GM18498 (cell line): Measurements from ENCODE around the gene CAMK1D.

ENCODE experiments used
- ATAC-seq: cut with Tn5 transposase; IDR thresholded peaks from one replicate; pipeline ENCODE4 v1.9.1; 2021; ENCODE audit warnings: mild to moderate bottlenecking, moderate library complexity; ENCODE audit not compliant: unreplicated experiment

The CAMK1D gene

DNA sequence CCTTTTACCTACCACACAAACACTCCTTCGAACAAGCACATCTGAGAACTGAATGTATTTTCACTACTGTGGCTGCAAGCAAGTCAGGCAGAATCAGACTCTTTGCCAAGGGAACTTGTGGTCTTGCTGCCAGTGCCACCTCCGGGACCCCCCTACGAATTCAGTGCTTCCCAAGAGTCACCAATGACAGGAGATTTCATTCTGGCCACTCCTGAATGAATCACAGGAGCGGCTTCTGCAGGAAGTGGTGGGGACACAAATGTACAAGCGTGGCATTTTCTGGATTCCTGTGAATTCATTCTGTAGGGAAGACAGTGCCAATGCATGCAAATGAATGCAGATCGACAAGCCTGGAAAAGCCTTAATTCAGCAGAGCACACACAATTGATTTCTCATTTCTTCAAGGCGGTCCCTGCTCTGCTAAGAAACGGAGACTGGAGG is 161.2 kb downstream of the CAMK1D start:
- no peak for ATAC-seq

DNA sequence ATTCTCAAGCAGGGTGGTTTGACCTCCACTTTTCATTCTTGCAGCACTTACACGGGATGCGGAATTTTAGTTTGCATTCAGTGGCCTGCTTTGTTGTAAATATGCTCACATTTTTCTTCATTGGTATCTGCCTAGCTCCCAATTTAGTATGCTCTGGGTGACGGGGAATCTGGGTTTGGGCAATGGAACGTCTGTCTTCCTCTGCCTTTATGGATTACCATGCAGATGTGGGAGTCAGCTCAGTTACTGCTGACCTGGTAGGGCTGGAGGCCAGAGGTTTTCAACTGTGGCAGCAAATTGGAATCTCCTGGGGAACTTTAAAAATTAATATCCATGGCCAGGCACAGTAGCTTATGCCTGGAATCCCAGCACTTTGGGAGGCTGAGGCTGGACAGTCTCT is 161.6 kb downstream of the CAMK1D start:
- no peak for ATAC-seq

DNA sequence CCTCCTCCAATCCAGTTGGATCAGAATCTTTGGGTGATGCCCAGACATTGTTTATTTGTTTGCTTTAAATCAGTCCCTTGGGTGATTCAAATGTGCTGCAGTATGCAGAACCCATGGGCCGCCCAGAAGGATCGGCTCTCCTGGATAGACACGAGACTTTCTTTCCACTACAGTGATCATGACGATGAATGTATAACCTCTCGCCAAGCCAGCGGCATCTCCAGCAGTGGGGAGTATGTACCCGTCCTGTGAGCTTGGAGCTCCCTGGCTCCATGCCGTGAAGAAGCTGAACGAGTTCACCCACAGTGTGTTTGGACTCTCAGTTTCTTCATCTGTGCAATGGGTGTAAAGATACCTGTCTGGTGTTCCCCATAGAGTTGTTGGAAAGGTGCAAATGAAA is 162.3 kb downstream of the CAMK1D start:
- ATAC-seq, result no peak

DNA sequence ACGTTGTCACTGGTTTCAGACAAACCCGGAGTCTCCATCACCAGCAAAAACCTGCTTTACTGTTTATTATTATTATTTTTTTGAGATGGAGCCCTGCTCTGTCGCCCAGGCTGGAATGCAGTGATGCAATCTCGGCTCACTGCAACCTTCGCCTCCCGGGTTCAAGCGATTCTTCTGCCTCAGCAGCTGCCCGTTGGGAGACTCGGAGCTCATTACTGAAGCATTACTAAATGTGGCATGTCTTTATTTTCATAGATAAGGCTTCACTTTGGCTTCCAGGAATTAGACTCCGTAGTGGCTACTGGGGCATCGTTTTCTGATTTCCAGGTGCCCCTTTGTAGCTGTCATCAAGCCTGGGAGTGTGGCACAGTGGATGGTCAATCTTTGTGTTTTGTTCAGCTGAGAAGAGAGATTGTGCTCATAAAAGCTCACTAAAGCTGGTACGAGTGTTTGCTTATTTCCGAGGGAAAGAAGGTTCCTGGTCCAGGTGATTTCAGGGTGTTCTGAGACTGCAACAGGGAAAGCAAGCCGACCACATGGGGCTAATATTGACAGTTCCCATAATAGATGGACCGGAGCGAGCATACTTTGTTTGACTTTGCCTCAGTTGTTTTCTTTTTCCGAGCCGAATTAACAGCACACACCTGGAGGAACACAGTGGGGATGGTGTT is 163.1 kb downstream of the CAMK1D start:
- no peak for ATAC-seq

DNA sequence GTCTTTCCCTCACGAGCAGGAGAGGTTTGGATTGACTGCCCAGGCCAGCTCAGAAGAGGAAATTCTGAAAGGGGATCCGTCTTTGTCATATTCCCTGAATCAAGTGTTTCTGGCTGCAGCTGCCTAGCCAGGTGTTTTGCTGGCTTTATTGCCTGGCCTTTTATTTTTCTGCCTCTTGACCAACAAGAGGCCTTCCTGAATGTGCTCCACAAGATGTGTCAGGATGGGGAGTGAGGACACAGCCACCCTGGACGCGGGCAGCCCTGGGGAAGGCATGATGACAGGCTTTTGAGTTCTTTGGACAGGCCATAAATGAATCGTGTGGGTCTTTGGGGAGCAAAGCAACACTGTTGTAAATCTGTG is 163.6 kb downstream of the CAMK1D start:
- ATAC-seq, result no peak

DNA sequence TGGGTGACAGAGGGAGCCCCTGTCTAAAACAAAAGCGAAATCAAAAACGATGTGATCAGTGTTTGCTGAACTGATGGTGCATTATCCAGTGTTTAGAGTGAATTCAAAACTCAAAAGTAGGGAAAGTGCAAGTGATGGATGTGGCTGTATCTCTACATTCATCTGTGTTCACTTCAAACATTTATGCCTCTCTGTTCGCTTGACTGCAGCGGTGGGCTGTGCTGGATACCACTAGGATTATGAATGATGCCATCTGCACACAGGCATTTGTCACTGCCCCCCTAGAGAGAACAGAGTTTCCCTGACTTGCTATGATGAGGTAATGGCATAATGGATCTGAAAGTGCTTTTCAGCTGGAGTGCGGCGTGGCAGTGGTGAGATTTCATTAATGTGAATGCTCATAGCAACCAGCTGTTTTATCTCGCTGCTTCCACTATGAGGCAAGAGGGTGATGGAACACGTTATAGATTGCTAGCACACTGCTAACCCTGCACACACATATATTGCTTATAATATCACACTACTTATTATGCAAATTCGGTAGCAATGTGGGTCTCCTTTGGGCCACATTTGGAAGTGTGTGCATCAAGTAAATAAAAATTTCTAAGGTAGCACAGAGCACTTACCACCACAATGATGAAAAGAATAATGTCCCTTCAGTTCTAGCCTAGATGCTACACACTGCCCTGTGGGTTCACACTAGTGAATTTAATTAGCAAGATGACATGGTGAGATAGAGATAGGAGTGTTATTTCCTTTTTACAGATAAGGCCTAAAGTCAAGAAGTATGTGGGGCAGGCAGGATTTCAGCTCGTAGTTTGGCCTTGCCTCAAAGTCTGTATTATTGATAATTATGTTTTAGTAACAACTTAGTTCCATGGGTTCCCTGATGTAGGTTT is 164.7 kb downstream of the CAMK1D start:
- ATAC-seq, result no peak

DNA sequence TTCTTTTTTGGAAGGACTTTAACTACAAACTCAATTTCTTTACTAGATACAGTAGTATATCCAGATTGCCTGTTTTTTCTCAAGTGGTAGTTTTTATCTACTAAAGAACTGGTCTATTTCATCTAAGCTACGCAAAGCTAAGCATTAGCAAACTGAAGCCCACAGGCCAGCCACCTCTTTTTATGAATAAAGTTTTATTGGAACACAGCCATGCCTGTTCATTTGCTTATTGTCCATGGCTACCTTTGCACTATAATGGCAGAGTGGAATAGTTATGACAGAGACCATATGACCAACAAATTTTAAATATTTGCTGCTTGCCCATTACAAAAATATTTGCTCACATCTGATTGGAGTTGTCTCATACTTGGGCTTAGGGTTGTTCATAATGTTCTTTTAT is 168.7 kb downstream of the CAMK1D start:
- no peak for ATAC-seq

DNA sequence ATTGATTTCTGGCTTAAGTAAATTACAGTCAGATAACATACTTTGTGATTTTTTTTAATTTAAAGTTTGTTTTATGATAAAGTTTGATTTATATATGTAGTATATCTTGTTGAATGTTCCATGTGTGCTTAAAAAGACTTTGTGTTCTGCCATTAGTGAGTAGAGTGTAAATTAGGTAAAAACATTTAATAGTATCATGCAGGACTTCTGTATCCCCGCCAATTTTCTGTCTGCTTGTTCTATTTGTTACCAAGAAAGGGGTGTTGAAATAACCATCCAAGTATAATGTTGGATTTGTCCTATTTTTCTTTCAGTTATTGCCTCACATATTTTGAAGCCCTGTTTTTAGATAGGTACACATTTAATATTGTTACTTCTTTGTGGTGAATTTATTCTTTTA is 172.1 kb downstream of the CAMK1D start:
- no peak for ATAC-seq

DNA sequence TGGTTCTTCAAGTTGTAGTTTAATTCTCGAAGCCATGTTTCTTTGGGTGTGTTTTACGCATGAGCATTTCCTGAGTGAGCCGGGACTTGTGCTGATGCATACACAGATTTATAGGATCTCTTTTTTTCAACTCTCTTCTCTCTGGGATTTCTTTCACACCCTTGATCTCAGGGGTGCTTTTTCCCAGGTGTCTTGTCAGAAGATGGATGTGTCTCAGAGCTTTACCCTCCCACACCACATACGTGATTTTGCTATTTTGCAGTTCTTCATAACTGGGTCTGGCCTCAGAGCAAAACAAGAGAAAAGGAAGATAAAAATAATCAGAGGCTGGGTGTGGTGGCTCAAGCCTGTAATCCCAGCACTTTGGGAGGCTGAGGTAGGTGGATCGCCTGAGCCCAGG is 177.0 kb downstream of the CAMK1D start:
- no peak for ATAC-seq

DNA sequence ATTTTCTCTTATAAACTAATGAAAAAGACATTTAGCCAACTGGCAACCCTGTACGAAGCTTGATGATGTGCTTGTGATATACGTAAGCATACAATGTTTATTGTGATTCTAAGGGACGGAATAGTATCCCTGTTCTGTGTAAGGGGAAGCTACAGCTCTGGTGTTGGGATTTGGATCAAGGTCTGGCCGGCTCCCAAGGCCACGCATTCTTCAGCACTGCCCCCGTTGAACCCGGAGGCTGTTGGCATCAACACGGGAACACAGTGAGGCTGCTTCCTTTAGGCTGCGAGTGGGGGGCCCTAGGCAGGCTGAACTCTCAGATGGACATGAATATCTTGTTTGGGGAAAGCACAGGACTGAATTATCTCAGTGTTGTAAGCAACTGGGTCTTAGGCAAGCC is 180.6 kb downstream of the CAMK1D start:
- no peak for ATAC-seq

DNA sequence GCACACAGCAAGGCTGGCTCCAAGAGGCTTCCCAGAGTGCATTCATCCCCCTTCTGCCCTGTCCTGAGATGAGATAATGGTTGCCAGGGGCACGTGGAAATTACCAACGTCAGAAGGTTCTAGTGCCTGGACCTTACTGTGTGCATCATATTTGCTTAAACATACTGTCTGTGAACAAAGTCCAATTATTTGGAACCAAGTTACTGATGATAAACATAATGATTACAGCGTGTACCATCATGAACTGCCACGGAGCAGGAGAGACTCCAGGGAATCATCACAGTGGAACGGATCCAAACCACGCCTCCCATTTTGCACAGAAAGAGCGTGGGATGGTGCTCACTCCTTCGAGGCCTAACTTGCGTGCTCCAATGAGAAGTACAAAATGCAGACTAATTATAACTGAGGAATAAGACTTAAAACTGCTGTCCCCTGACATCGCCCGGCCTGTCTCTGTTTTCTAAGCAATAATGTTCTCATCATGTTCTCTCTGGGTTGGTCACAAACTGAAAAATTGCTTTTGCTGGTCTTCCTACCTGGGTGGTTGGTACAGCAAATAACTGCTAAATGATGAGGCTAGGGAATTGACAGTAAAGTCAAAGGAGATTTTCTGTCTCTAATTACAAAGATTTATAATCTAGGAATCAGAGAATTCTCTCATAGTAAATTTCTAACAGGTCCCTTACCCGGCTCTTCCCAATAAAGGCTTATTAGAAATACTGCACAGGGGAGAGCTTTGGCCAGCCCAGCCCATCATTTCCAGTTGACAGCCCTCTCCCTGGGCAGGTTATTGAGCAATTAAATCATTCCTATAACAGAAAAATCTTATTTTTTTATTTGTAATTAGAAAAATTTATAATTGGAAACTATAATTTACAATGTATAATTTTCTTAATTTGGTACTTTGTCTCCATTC is 182.2 kb downstream of the CAMK1D start:
- ATAC-seq, result no peak

DNA sequence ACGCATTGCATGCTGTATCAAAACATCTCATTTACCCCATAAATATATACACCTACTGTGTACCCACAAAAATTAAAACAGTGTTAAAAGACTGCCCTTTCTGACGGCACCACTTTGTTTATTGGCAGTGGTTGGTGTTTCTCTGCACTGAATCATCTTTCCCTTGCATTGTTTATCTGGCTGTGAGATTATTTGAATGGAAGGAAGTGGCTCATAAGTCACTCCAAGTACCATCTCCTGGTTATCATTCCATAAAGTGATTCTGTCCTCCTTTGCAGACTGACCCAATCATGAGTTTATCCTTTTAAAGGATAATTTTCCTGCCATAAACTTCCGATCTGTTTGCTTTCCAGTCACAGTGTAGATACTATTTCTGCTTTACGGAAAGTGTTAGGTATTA is 183.8 kb downstream of the CAMK1D start:
- no peak for ATAC-seq

DNA sequence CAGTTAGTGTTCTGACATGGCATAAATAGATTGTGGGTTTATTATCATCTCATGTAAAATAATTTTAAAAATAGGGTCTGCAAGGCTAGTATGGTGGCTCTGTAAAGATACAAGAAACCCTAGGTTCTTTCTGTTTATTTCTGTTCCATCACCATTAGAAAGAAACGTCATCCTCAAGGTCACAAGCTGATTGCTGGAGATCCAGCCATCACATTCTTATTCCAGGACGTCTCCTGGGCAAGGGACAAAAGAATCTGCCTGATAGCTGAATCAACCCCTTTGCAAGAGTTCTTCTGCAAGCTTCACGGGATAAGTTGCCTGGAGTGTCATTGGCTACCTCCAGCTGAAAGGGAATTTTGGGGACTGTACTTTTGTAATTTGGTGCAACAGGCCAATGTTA is 184.4 kb downstream of the CAMK1D start:
- ATAC-seq, result no peak

DNA sequence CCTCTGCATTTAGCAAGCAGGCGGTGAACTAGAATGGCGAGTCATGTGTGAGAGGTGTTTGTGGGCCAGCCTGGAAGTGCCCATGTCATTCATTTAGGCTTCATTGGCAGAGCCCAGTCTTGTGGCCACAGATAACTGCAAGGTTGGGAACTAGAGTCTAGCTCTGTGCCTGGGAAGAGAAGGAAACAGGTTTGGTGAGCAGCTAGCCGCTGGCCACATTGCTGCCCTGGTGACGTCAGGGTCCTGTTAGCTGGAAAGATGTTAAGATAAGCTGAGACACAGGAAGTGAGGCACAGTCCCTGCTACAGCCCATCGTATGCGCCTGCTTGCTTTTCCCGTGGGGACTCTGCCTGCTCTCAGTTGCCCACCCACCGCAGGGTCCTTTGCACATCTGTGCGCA is 185.5 kb downstream of the CAMK1D start:
- ATAC-seq, result no peak

DNA sequence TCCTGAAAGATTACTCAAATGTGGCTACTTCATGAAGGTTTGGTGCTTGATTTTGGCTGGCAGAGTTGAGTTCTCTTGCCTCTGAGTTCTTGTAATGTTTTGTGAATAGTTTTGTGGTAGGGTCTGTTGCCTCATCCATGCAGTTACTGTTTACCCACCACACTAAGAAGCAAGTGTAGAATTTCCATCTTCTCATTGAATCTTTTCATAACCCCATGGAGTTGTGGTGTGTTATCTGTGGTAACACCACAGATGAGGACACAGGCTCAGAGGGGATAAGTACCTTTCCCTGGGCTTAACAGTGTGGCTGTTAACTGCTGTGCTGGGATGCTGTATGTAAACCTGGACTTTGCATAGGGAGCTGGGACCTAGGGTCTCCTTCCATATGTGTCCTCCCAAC is 186.3 kb downstream of the CAMK1D start:
- ATAC-seq, result no peak

DNA sequence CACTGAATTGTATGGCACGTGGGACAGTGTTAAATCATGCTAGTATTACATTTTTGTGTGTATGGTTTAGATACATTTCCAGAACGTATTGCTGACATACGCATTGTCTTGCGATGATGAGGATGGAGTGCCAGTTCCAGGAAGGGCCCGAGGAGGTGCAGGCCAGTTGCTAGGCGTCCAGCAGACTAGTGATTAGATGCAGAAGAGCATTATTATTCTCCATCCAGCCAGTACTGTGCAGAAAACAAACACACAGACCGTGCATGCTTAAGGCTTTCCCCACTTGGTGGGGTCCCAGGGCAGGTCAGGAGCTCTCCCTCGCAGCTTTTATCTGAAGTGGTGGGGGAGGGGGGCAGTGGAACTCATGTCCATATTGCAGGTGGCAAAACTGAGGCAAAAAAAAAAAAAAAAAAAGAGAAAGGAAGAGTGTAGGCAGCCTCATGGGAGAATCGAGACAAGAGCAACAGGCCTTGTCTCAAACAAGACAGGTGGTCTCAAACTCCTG is 189.2 kb downstream of the CAMK1D start:
- ATAC-seq, result no peak

DNA sequence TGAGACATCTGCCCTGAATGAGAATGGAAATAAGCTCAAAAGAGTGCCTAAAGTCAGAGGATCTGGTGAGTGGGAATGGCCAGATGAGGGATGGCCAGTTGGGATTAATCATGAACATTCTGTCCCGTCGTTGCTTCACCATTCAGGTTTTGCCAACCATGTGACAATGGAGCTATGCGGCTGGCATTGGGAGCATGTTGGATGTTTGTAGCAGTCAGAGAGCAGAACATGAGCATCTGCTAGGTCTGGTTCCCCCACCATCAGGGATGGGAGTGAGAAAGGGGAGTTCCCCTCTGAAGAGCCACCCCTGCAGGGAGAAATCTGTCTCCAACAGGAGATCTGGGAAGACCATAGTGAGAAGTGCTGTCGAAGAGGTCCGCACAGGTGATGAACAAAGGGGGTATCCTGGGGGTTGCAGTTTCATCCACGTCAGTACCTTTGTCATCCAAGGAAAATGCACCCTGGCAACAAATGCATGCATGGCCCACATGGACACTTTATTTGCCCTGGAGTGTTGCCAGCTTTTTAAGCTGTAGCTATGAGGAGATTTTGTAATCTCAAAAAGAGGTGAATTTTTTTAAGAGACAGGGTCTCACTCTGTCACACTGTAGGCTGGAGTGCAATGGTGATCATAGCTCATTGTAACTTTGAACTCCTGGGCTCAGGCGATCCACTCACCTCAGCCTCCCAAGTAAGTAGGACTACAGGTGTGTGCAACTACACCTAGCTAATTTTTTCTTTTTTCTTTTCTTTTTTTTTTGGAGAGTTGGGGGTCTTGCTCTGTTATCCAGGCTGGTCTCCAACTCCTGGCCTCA is 190.2 kb downstream of the CAMK1D start:
- no peak for ATAC-seq

DNA sequence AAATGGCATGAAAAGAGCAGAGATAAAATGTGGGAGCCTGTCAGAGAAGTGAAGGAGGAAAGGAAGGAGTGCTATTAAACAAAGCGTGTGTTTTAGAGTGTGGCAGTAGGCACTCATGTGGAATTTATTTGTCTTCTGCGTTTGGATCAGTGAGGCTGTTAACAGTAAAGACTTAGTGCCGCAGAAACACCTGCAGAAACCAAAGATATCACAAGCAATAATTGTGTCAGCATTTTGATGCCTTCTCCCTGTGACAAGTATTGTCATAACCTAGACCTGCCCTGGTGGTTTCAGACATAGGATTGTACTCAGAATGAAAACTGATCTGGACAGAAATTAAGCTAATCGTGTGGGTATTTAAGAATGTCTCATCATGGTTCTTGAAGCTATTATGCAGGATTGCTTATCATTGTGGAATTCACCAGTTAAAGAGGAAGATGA is 191.0 kb downstream of the CAMK1D start:
- no peak for ATAC-seq

DNA sequence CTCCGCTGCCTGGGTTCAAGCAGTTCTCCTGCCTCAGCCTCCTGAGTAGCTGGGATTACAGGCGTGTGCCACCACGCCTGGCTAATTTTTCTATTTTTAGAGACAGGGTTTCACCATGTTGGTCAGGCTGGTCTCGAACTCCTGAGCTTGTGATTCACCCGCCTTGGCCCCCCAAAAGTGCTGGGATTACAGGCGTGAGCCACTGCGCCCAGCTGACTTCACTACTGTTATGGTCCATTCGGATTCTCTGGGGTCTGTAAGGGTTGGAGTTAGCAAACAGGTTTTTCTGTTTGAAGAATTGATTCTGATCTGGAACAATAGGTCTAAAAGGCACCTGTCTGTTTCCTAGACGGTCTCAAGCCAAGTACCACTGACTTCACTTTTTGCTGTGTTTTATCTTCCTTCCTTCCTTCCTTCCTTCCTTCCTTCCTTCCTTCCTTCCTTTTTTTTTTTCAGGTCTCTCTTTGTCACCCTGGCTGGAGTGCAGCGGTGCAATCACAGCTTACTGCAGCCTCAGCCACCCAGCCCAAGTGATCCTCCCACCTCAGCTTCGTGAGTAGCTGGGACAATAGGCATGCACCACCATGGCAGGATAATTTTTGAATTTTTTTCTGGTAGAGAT is 192.2 kb downstream of the CAMK1D start:
- ATAC-seq, result no peak

DNA sequence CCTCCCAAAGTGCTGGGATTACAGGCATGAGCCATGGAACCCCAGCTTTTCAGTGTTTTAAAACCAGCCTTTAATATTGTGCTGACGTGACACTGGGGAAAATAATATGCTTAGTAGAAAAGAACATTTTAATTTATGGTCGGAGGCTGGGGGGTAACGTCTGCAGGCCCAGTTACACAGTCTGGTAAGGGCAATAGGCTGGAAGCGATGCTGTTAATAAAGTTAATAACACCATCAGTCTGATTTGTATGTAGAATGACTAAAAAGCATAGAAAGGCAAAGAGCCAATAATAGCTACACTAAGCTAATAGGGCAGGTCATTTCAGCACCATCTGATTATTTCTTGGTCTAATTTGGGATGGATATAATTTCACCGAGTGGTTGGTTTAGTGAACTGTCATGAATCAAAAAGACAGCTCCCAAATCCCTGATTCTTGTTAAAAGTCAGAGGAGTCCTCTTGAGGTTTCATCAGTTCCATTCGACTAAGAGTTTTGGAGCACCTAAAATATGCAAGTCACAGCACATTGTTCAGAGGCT is 192.9 kb downstream of the CAMK1D start:
- ATAC-seq, result no peak
